HK-2 (cell line): ENCODE measurements around the gene GAK.

Experiments used
- DNase-seq: peaks from one replicate; pipeline ENCODE4 v3.0.0-alpha.2; 2018; ENCODE audit not compliant: unreplicated experiment

Gene GAK

DNA sequence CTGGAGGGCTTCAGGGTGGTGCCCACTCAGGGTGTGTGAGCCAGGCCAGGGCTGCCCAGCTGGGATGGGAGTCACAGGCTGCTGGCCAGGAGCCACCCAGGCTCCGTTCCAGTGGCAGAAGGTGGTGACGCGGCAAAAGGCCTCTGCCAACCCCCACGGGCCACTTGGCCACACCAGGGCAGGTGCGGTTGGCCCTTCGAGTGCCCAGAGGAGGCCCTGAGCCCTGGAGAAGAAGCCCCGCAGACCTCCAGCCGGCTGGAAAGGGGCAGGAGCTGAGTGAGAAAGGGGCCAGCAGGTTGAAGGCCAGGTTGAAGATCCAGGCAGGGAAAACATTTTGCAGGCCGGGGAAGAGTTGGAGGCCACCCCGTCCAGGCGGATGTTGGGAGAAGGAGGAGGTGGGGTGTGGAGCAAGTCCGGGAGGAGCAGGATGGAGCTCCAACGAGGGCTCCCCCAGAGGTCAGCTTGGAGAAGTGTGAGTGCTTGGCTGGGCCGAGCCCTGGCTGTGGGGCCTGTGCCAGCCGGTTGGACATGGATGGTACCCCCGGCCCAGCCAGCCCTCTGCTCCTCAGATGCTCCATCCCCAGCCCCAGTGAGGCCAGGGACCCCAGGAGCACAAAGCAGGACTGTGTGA, 103.4 kb downstream of the GAK start:
- no peak for DNase-seq

- no peak for DNase-seq
Measured at GRCh38 chr4:827209-828081, 104.7 kb downstream of the GAK start.

GRCh38 chr4:826508-827208, 105.5 kb downstream of the GAK start:
- no peak for DNase-seq

- DNase-seq: peak; percentile 48
Measured at GRCh38 chr4:825971-826330, 106.2 kb downstream of the GAK start, which contains the start of gene CPLX1. Gene CPLX1, minus strand, starts transcription at chr4:826129. Its CDS starts 1,607 bp downstream, at chr4:824522.

- DNase-seq: peak; percentile 44
Measured at GRCh38 chr4:825063-825970, 106.8 kb downstream of the GAK start.

DNA sequence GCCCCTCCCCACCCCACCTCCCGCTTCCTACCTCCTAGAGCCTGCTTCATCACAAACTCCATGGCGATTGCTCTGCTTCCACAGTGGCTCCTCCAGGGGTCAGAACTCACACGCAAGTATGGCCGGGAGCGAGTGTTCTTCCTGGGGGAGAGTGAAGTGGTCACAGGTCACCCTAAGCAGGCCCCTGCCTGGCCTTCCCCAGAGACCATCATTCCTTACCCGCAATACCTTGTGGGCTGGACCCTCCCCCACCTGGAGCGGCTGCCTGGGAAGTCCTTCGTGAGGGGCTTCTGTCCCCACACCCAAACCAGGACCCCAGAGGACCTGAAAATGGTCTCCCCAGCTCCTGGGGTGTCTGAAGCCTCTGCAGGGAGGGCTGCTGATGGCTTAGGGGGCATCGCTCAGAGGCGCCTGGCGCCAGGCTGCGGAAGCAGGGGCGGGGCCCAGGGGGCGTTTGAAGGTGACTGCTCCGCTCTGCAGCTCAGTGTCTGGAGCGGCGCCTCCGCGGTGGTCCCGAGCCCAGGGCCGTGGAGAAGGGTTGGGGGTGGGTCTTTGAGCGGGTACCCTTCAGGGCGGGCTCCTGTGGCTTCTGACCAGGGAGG, 107.6 kb downstream of the GAK start:
- DNase-seq: no peak

GRCh38 chr4:823761-824460, 108.2 kb downstream of the GAK start:
- DNase-seq: no peak

DNA sequence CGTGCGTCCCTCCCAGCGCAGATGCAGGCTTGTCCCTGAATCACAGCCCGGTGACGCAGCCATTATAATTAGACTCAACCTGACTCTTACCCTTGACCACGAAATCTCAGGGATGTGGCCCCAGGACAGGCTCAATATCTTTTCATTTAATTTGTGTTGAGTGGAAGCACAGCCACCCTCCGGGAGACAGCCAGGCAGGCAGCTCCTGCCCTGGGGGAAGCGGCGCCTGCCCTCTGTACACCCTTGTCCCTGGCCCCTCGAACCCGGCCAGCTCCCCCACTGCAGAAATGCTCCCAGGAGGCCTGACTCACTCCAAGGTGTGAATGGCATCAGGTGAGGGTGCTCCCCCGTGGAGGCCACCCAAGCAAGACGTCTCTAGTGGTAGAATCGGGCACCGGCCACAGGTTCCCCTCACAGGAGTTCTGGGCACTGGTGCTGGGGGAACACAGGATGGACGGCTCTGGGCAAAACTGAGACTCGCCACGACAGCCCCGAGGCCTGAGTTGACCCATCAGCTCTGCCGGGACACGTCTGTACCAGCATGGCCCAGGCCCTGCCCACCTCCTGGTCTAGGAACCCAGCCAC, 108.8 kb downstream of the GAK start:
- DNase-seq: no peak

DNA sequence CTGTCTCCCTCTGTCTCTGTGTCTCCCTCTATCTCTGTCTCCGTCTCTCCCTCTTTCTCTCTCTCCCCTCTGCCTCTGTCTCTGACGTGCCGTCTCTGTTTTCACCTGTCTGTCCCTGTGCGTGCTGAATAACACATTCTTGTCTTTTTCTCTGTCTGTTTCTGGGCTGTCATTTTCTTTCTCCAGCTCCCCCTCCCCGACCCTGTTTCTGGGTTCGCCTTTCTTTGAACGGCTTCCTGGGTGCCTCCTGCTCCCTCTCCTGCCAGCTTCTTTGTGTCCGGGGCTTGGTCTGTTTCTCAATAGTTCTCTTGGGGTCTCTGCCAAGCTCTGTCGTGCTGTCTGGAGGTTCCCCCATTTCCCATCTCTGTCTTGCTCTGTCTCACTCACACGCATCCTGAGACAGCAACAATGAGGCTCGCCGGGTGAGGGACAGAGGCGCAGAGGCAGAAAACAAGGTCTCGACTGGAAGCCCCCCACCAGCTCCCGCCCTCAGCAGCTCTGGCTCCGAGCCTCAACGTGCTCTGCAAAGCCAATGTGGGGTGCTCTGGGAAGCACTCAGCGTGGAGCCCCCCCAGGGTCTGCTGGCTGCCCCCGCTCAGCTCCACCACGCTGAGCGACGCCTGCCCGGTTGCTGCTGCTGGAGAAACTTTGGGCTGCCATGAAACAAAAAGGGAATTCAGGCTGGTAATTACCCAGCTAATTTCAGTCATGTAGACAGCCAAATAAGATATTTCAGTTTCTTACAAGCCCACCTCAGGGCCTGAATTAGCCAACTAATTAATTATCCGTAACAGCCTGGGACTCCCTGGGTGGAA, 109.5 kb downstream of the GAK start:
- no peak for DNase-seq

DNA sequence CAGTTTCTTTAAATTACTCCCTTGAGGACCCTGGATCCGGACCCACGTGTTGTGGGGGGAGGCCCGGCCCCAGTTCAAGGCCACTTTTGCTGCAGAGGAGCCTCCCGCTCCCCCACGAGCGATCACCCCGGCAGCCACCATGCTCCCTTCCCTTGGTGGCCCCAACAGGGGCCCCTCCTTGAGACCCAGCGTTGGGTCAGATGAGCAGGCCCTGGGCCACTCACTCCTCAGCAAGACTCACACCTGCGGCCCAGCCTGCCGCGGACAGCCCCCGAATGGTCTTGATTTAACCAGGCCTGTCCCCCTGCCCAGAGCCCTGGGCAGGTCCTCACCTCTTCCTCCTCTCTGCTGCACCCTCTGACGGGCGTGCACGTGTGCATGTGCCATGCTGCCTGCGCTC, 110.5 kb downstream of the GAK start:
- no peak for DNase-seq

DNA sequence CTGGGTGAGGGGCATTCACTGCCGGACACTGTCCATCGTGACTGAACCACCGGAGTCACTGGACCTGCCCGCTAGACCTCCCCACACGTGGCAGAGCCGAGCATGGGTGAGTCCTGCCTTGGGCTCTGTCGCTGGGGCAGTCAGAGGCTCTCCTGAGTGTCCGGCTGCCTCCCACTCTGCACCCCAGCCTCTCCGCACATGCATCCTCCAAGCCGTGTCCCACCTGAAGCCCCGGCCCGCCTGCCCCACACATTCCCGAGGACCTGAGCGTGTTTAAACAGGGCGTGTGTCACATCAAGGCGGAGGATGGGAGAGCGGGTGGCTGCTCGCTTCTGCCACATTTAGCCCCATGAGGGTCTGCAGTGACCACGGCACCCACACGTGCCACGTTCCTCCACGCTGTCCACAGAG, 110.9 kb downstream of the GAK start:
- DNase-seq: no peak

DNA sequence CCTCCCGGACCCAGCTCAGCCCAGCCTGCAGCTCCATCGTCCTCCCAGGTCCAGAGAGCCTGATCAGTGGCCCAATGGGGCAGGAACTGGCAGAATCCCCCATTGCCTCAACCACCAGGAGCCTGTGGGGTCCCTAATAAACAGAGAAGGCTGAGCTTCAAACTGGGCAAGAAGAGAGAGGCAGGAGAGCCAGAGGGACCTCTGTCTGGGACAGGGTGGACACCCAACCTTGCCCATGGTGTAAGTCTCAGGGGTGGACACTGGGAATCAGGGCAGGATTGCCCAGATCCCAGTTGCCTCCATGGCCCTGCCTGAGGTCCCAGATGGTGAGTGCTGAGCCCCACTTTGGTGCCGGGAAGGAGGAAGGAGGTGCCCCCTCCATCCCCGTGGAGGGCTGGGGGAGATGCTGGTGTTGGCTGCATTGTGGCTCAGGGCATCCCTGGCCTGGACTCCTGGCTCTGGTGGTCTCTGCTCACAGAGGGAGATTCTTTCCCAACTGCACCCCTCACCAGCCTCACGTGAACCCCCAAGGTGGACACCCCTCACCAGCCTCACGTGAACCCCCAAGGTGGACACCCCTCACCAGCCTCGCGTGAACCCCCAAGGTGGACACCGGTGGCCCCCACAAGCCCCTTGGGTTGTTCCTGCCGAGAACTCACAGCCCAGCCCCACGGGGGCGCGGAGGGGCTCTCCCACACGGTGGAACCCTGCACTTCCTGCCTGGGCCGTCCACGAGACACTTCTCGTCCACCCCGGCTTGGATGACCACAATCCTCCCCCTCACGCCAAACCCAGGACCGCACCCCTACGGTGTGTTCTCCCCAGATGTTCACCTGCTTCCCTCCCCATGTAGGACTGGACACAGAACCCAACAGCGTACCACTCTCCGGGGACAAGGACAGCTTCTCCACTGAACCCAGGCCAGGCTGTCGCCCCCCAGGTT, 111.6 kb downstream of the GAK start:
- no peak for DNase-seq

- no peak for DNase-seq
Measured at GRCh38 chr4:819401-820229, 112.5 kb downstream of the GAK start.

DNA sequence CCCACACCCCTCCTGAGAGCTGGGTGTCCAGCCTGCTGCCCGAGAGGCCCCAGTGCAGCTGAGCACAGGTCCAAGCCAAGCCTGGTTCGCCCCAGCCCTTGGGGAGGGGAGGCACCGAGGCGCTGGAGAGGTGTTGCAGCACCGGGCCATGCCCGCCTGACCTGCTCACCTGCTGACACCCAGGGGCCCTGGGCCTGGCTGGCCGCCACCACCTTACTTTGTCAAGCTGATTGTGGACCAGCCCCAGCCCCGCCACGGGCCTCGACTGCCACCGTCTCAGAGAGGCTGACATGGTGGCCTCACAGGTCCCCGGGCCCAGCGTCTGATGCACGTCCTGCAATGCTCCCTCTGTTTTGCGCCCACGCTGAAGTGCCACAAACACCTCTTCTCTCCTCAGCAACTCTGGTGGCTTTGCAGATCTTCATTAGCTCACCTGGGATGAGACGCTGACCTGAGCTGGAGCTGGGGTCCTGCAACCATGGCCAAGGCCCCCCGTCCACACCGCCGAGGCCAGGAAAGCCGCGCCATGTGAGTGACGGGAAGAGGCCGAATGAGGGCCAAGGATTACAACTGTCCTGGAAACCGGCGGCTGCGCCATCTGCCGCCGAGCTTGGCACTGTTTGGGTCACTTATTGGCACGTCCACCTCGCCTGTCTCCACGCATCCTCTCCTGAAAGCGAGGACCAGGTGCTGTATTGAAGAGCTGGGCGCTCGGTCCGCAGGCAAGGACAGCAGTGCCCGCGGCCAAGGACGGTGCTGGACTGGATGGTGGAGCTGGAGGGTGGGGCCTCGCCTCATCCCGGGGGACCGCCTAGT, 113.8 kb downstream of the GAK start:
- DNase-seq: no peak

GRCh38 chr4:815464-816146, 116.5 kb downstream of the GAK start:
- DNase-seq: no peak

DNA sequence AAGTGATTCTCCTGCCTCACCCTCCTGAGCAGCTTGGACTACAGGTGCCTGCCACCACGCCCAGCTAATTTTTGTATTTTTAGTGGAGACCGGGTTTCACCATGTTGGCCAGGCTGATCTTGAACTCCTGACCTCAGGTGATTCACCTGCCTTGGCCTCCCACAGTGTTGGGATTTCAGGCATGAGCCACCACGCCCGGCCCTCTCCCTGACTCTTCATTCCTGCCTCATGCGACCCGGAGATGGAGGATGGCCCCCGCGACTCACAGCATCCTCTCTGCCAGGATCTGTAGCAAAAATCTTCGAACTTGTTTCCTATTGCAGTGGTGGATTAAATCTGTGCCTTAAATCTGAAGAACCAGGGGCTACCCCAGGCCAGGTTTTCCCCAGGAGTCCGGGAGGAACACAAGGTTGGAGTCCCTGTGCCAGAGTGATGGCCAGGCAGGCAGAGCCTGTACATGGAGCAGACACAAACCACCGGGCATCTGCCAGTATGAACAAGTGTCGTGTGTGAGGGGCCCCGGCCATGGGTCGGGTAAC, 117.7 kb downstream of the GAK start:
- DNase-seq: no peak
